HG03025 (cell line): ENCODE data around the gene MKRN2OS.

Experiments used
- ATAC-seq: cut with Tn5 transposase; IDR thresholded peaks from one replicate; pipeline ENCODE4 v1.9.1; 2021; ENCODE audit warnings: mild to moderate bottlenecking, moderate library complexity; ENCODE audit not compliant: unreplicated experiment, low FRiP score

MKRN2OS gene, protein sequence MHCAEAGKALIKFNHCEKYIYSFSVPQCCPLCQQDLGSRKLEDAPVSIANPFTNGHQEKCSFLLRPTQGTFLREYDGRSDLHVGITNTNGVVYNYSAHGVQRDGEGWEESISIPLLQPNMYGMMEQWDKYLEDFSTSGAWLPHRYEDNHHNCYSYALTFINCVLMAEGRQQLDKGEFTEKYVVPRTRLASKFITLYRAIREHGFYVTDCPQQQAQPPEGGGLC

DNA sequence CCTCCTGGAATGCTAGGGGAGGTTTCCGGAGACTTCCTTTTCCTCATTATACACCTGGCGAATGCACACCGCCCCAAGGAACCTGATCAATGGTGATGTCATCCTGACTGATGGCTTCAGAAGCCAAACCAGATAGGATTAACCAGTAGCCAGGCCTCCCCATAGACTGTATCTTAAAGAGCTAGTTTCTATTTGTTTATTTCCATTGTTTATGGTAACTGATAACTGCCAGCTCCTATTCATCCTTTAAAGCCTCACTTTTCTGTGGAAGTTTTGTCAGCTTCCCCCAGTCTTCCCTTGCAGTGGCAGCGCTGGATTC lies at the start of gene MKRN2OS:
TSS of gene MKRN2OS (minus strand) at position 27 of the 319 bp plus-strand sequence. CDS start 35 bp downstream, outside the sequence.
- no peak for ATAC-seq

DNA sequence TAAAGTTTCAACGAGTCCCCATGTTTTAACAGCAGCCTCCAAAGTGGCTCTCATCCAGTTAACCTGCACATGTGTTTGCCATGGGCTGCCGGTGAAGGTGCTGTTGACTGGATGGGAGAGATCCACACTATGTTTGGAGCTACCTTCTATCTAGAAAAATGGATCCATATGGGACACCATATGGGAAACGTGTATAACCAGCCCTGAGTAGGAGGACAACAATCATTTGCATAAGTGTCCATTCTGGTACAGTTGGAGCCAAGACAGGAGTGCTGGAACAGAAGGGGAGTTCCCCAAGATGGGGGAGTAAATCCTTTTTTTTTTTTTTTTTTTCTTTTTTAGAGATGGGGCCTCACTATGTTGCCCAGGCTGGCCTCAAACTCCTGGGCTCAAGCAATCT lies 48.2 kb upstream of the MKRN2OS start:
- no peak for ATAC-seq

DNA sequence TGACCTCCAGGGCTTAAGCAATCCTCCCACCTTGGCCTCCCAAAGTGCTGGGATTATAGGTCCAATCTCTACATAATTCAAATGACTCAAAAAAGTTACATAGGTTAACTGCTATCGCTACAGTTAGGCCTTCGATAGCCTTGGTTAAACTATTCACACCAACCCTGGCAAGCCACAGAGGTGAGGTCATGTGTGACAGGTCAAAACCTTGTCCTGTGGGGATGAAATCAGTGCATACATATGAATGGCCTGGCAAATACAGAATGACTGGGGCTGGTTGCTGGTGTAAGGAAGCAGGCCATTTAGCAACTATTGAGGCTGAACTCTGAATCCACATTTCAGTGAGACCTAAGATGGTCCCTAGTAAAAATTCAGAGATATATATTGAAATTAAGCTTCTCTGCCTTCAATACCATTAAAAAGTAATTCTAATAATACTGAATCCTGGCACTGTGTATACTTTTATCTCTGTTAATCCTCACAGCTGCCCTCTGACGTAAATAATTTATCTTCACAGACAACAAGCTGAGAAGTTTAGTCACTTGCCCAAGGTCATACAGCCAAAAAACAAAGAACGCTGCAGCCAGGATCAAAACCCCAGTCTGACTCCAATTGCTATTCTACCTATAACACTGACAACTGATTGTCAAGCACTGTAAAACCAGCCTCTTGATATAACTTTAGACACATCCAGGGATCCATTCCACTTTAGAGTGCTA lies 46.9 kb upstream of the MKRN2OS start:
- no peak for ATAC-seq

DNA sequence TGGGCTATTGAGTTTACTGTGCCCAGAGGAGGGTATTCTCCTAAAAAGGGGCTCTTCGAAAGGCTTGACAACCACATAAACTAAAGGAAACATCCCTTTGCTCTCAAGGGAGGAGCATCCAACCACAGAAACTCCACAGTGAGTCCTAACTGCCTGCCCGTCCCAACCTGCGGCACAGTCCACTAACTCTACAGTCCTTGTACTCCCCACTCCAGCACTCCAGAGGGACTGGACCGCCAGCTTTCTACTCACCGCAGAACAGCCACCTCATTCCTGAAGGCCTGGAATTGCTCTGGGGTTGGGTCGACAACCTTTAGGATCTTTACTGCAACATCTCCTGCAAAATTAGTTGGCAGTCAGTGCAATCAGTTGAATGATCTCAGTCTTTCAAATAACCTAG lies 46.2 kb upstream of the MKRN2OS start:
- no peak for ATAC-seq

DNA sequence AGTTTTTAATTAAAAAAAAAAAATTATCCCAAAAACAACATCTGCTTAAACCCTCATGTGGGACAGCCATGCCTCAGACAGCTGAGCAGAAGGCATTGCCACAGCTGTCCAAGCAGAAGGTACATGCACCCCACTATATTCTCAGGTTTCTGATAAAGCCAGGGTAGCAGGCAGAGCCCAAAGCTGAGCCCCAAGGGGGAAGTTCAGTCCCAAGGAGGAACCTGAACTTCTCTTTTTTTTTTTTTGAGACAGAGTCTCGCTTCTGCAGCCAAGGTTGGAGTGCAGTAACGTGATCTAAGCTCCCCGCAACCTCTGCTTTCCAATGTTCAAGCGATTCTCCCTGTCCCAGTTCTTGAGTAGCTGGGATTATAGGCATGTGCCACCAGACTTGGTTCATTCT lies 44.8 kb upstream of the MKRN2OS start:
- no peak for ATAC-seq

DNA sequence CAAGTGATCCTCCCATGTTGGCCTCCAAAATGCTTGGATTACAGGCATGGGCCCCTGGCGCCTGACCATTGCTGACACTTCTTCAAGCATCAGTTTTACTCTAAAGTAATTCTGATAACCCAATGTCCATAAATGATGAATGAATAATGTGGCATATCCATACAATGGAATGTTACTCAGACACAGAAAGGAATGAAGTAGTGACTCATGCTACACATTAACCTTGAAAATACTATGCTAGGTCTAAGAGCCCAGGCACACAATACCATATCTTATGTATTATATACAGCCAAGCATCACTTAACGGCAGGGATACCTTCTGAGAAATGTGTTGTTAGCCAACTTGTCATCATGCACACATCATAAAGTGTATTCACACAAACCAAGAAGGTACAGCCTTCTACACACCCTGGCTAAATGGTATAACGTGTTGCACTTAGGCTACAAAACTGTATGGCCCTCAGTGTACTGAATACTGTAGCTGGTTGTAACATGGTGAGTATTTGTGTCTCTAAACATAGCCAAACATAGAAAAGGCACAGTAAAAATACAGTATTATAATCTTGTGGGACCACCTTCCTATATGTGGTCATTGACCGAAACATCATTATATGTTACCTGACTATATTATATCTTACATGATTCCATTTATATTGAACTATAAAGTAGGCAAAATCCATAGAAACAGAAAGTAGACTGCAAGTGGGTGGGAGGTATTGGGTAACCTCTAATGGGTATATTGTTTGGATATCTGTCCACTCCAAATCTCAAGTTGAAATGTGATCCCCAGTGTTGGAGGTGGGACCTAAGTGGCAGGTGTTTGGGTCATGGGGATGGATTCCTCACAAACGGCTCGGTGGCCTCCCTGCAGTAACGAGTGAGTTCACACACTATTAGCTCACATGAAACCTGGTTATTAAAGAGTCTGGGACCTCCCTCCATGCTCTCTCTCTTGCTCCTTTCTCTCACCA lies 43.0 kb upstream of the MKRN2OS start:
- ATAC-seq: no peak

DNA sequence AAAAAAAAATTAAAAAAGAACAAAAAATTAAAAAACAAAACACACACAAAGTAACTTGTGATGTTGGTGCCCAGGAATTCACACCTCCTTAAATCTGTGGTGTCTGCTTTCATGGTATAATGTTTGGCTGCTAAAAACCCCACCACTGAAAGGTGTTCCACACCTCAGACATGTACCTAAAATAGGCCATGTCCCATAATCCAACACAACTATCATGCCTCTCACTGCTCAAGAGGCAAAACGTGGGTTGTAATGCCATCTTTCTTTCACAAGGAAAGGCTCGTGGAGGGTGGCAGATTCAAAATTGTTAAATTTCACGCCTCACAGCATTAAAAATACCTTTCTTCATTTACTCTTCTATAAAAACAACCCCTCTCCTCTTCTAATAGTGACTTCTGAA lies 41.1 kb upstream of the MKRN2OS start:
- ATAC-seq: no peak

DNA sequence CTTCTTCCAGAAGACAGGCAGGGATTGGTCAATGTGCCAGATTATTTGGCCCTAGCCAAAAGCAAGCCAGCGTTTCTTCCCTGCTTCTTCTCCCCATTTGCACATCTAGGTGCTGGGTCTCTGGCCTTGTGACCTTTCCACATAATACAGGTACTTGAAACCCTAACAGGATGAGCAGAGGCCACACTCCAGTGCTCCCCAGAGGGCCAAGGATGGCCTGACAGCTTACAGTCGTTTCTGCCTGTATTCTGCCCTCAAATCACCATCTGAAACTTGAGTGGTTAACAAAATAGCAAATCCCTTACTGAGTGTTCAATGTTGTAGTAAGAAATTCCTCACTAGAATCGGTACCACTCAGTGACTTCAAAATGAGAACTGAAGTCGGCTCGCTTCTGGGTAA lies 40.7 kb upstream of the MKRN2OS start:
- peak; percentile 51 for ATAC-seq

DNA sequence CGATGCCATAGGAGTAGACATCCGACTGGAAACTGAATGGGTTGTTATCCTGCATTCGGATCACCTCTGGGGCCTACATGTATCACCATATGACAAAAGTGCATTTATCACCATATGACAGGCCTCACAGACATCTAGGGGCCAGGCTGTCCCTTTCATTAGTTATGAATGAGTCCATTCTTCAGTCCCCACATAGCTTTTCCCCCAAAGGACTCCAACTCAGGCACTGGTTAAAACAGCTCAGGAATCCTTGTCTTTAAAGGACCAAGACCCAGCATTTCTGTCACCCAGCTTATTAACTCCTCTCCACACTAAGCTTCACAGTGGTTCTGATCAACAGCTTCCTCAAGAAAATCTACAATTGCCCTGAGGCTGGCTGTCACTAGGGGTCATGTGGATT lies 39.9 kb upstream of the MKRN2OS start:
- no peak for ATAC-seq

DNA sequence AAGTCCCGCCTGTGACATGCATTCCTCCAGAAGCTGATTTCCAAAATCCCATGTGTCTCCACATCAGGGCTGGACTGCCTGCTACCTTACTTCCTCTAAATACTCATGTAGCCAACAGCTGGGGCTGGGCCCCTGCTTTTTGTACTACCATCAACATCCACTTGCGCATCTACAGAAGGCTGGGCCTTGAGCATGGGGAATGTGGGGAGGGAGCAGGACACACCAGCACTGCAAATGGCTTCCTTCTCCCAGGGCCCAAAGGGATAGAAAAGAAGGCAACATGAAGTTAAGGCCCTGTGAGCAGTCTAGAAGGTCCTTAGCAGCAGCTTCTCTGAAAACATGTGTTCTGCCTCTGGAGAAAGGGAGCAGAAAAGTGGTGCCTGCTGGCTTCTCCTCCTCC lies 38.8 kb upstream of the MKRN2OS start:
- no peak for ATAC-seq

DNA sequence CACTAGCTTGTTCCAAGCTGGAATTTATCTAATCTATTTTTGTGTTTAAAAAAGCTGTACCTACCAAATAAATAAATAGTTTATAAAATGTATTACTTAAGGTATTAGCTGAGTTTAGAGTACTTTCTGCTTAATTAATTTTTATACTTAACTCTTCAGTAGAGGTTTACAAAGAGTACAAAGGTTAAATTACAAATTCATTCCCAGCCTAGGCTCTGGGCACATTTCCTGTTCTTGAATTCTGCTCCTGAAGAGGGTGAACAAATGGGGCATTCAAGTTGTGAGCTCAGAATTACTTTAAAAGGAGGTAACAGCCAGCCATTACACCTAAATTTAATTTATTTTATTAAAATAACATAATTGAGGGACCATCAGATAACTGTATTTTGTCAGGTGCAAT lies 38.0 kb upstream of the MKRN2OS start:
- no peak for ATAC-seq

DNA sequence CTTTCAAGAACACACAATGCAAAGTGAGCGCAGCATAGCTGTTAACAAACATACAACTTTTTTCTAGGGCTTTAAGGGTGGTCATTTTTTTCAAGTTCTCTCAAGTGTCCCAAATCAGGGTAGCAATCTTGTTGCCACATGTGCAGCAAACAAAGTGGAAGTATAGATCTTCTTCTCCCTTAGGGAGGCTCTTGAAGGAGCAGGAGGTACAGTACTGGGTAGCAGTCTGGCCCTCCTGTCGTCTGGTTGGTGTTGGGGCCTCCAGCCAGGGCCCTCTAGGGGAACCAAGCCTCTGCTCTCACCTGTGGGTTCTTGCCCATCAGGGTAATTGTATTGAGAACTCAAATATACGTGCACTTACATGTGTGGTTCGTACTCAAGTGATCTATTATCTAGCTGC lies 37.4 kb upstream of the MKRN2OS start:
- ATAC-seq: no peak

DNA sequence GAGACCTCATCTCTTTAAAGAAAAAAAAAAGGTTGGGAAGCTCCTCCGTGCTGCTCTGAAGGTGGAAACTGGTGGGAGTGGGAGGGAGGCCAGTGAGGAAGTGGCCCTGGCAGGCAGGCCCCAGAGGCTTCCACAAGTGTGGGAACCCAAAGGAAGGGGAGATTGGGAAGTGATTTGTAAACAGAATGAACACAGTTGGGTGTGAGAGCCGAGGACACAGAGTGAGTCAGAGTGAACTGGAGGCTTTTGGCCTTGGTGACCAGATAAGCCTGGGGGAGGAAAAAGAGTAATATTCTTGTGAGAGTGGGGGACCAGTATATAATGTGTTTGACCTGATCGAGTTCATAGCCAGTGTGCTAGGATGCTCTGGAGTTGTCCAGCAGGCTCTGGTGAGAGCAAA lies 34.6 kb upstream of the MKRN2OS start:
- no peak for ATAC-seq

DNA sequence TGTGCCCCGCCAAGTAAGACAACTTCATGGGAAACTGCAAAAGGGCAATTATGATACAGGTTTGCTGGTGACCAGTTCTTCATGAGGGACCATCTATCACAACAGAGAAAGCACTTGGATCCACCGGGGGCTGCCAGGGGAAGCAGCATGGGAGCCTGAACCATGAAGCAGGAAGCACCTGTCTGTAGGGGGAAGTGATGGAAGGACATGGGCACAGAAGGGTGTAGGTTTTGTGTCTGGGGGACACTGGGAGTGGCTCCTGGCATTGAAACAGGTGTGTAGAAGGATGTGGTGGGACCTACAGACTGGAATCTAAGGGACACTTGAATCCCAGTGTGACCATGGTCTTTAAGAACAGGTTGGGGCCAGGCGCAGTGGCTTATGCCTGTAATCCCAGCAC lies 34.2 kb upstream of the MKRN2OS start:
- ATAC-seq: no peak

DNA sequence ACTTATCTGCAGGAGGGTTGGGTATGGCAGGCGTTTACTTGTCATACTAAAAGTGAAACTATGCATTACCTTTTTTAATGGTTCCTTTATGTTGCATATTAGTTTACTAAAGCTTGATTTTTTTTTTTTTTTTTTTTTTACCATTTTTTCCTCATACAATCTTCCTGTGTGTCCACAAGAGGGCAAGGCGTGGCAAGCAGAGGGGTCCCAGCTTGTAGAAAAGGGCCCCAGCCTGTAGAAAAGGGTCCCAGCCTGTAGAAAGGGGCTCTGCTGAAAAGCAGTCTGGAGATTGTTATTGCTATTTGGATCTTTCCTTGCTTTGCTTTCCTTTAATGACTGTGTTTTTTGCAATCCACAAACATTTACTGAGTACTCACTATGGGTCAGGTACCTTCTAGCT lies 33.4 kb upstream of the MKRN2OS start:
- ATAC-seq: no peak

DNA sequence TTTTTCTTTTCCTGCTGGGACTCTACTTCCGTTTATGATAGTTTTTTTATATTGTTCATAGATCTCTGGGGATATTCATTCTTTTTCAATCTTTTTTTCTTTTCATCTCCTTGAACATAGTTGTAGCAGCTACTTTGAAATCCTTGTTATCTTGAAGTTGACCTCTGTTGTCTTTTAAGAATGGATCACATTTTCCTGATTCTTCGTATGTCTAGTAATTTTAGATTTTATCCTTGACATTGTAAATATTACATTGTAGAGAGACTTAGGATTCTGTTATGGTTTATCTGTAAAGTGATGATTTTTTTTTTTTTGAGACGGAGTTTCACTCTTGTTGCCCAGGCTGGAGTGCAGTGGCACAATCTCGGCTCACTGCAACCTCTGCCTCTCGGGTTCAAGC lies 32.1 kb upstream of the MKRN2OS start:
- ATAC-seq: no peak

DNA sequence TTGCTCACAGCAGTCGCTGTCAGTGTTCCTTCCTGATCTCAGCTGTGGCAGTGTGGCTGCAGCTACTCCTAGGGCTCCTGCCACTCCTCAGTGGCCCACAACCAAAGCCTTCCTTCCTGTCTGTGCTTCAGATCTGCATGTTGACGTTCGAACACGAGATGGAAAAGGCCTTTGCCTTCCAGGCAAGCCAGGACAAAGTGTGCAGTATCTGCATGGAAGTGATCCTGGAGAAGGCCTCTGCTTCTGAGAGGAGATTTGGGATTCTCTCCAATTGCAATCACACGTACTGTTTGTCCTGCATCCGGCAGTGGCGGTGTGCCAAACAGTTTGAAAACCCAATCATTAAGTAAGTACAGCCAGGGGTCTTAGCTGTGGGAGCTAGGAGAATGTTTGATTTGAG lies 29.4 kb upstream of the MKRN2OS start:
- ATAC-seq: no peak

DNA sequence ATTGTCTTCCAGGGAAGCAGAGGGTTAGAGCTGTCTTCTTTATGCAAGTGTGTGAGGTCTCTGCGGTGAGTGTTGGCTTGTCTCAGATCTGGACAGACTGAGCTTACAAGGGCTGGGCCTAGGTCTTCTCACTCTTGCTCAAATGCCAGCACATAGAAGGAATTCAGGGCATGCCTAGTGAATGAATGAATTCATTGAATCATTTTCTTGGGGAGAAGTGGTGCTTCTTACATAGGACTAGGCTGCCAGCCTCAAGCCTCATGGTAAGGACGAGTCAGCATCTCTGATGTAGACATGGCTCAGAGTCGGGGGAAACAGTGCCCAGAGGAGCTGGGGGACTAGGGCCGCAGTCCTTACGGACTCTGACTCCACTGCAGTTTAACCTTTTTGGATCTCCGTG lies 28.8 kb upstream of the MKRN2OS start:
- no peak for ATAC-seq

DNA sequence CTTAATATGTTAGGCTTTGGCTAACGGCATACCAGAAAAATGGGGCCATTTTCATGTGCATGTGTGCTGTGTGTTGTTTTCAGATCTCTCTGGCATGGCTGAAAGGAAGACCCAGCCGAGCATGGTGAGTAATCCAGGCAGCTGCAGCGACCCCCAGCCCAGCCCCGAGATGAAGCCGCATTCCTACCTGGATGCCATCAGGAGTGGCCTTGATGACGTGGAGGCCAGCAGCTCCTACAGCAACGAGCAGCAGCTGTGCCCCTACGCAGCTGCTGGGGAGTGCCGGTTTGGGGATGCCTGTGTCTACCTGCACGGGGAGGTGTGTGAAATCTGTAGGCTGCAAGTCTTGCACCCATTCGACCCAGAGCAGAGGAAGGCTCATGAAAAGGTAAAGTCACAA lies 26.7 kb upstream of the MKRN2OS start:
- ATAC-seq: no peak

DNA sequence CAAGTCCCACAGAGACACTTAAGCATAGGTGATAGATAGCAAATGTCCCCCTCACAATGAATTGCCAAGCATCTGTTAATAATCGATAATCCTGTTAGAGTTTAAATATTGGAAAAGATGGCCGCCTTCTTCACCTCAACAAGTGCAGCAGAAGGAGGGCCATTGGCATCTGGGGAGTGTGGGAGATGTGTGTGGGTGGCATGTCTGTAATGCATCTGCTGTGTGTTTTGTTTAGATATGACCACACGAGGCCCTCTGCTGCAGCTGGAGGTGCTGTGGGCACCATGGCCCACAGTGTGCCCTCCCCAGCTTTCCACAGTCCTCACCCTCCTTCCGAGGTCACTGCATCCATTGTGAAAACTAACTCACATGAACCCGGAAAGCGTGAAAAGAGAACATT lies 24.5 kb upstream of the MKRN2OS start:
- ATAC-seq: no peak

DNA sequence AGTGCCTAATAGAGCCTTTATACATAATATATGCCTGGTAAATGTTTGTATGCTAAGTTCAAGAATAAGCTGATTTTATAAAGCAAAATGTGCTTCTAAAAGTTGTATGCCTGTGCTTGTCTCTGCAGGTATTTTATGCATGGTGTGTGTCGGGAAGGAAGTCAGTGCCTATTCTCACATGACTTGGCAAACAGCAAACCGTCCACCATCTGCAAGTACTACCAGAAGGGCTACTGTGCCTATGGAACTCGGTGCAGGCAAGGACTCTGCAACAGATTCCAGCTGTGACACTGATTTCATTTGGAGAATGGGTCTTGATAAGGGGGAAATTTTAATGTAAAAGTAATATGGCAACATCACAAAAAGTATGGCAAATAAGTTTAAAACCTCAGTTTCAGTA lies 23.4 kb upstream of the MKRN2OS start:
- no peak for ATAC-seq

DNA sequence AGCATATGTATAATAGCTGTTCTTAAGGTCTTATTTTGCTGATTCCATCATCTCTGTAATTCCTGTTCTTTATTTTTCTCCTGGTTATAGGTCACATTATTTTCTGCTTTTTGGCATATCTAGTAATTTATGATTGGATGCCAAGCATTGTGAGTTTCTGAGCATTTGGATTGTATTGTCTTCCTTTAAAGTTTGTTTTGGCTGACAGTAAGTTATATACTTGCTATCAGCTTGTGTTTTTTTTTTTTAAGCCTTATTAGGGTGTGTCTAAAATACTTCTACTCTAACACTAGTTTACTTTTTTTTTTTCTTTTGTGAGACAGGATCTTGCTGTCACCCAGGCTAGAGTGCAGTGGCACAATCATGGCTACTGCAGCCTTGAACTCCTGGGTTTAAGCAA lies 21.7 kb upstream of the MKRN2OS start:
- no peak for ATAC-seq
